HG02852 (cell line): ENCODE data around the gene ENDOG.
A peak's percentile ranks its signal among the peaks of the same experiment; 100 is the strongest.

ENCODE experiments used
- ATAC-seq: cut with Tn5 transposase; IDR thresholded peaks from one replicate; pipeline ENCODE4 v1.9.1; 2021; ENCODE audit warnings: mild to moderate bottlenecking, moderate library complexity; ENCODE audit not compliant: unreplicated experiment

The ENDOG gene

GRCh38 chr9:128798896-128799295 is 19.4 kb upstream of the ENDOG start:
- no peak for ATAC-seq

- no peak for ATAC-seq
Measured at GRCh38 chr9:128800061-128800460, 18.2 kb upstream of the ENDOG start.

- no peak for ATAC-seq
Measured at GRCh38 chr9:128802482-128802881, 15.8 kb upstream of the ENDOG start.

- ATAC-seq = no peak
Measured at GRCh38 chr9:128805661-128806060, 12.6 kb upstream of the ENDOG start.

GRCh38 chr9:128807827-128808226 is 10.5 kb upstream of the ENDOG start:
- ATAC-seq = no peak

- ATAC-seq = no peak
Measured at GRCh38 chr9:128808543-128808942, 9.8 kb upstream of the ENDOG start.

GRCh38 chr9:128809036-128809599 is 9.2 kb upstream of the ENDOG start:
- no peak for ATAC-seq

- ATAC-seq = no peak
Measured at GRCh38 chr9:128809831-128810230, 8.5 kb upstream of the ENDOG start.

GRCh38 chr9:128810873-128811272 is 7.4 kb upstream of the ENDOG start:
- no peak for ATAC-seq

- peak; percentile 33 for ATAC-seq
Measured at GRCh38 chr9:128818839-128819715, 777 bp downstream of the ENDOG start.

GRCh38 chr9:128819716-128820664 is 1.7 kb downstream of the ENDOG start:
- no peak for ATAC-seq

- ATAC-seq = no peak
Measured at GRCh38 chr9:128820665-128821583, 2.6 kb downstream of the ENDOG start.

GRCh38 chr9:128821584-128822406 is 3.5 kb downstream of the ENDOG start:
- no peak for ATAC-seq

- ATAC-seq = no peak
Measured at GRCh38 chr9:128822407-128823042, 4.2 kb downstream of the ENDOG start.

- no peak for ATAC-seq
Measured at GRCh38 chr9:128823362-128823902, 5.1 kb downstream of the ENDOG start.

- no peak for ATAC-seq
Measured at GRCh38 chr9:128823903-128824406, 5.7 kb downstream of the ENDOG start.

GRCh38 chr9:128824911-128825310 is 6.6 kb downstream of the ENDOG start:
- ATAC-seq = no peak

- no peak for ATAC-seq
Measured at GRCh38 chr9:128825923-128826700, 7.8 kb downstream of the ENDOG start.
